Thoracic aorta (tissue), 2 donors: ENCODE measurements around the gene EFHC1. TPM values are rescaled to one million over a fixed set of nuclear protein-coding genes. Genes with fewer than 3 reads are reported as not detected.

Source experiments
- ATAC-seq: fragments of 150-250 bp; one replicate; pipeline ENCODE4 v1.8.0; 2017; ENCODE audit warnings: low read depth; ENCODE audit not compliant: insufficient number of reproducible peaks, low FRiP score
- DNase-seq: peaks from one replicate; pipeline ENCODE4 v3.0.0-alpha.2; 2020; ENCODE audit warnings: low spot score
- H3K27ac ChIP-seq, 2 donors: fragments of 200-600 bp; sonication (generic); 1 replicate in 1 of 2; 2 replicates in 1 of 2; pipeline ENCODE4 v1.5.1; 2016; ENCODE audit warnings: mild to moderate bottlenecking in 2 of 2, moderate library complexity in 2 of 2
- H3K27me3 ChIP-seq: fragments of 200-600 bp; sonication (generic); replicated peaks from 2 replicates; pipeline ENCODE4 v1.6.0; 2016; ENCODE audit warnings: mild to moderate bottlenecking; ENCODE audit not compliant: insufficient read depth
- H3K36me3 ChIP-seq: fragments of 200-600 bp; sonication (generic); one replicate; pipeline ENCODE4 v1.5.1; 2016
- H3K4me1 ChIP-seq, 2 donors: fragments of 200-600 bp; sonication (generic); 1 replicate in 1 of 2; 2 replicates in 1 of 2; pipeline versions ENCODE4 v1.5.1 to v1.6.0; 2016; ENCODE audit warnings: low read depth in 2 of 2, mild to moderate bottlenecking in 1 of 2; ENCODE audit not compliant: control insufficient read depth in 1 of 2
- H3K4me3 ChIP-seq: fragments of 200-600 bp; sonication (generic); 2 replicates; pipeline ENCODE4 v1.5.1; 2016; ENCODE audit warnings: mild to moderate bottlenecking
- H3K9me3 ChIP-seq: fragments of 200-600 bp; sonication (generic); 2 replicates; pipeline ENCODE4 v1.5.1; 2016
- CTCF ChIP-seq: fragments of 200-600 bp; sonication (generic); IDR thresholded peaks from one replicate; pipeline ENCODE4 v1.5.1; 2019; ENCODE audit warnings: antibody characterized with exemption
- total RNA-seq, 2 donors: library from RNA; depleted of rRNA; stranded (reverse); fragments of >200 nt; gene quantifications; one replicate each; pipeline versions ENCODE4 v1.1.0 to v1.2.3, GENCODE V29; 2016

Gene EFHC1
- total RNA-seq, 2 donors from 2014 or later: 13.5 to 14.9 TPM

GRCh38 chr6:52552278-52552643, 132.1 kb downstream of the EFHC1 start:
- peaks cover 58 to 96% of the 10 kb centered on the region in 2 donors for H3K4me1 ChIP-seq
- no peak for TF ChIP-seq CTCF
- ATAC-seq (no peak), DNase-seq (no peak)
- H3K36me3 ChIP-seq: no peaks in the 10 kb centered on the region
- H3K27ac ChIP-seq: peak overlapping the region; percentile 76 to 80
- H3K27me3 ChIP-seq: no peaks in the 10 kb centered on the region
- no peaks in the 10 kb centered on the region for H3K9me3 ChIP-seq
- H3K4me3 ChIP-seq: peak overlapping the region; percentile 53

- Histone ChIP-seq H3K27ac (peak overlapping the region; percentile 76 to 80), H3K9me3 (no peaks in the 10 kb centered on the region), H3K4me3 (no peak overlapping the region), H3K27me3 (no peaks in the 10 kb centered on the region), H3K4me1 (peaks cover 62 to 96% of the 10 kb centered on the region in 2 donors), H3K36me3 (no peaks in the 10 kb centered on the region)
- ATAC-seq: no peak
- no peak for DNase-seq
- TF ChIP-seq CTCF: no peak
Measured at GRCh38 chr6:52553158-52553557, 133.0 kb downstream of the EFHC1 start.

GRCh38 chr6:52553719-52554118, 133.6 kb downstream of the EFHC1 start:
- peaks cover 60 to 96% of the 10 kb centered on the region in 2 donors for H3K4me1 ChIP-seq
- H3K9me3 ChIP-seq: no peaks in the 10 kb centered on the region
- H3K4me3 ChIP-seq: no peak overlapping the region
- peak overlapping the region in 1 of 2 donors; percentile 5 for H3K27ac ChIP-seq
- ATAC-seq (no peak), DNase-seq (no peak)
- TF ChIP-seq CTCF: no peak
- no peaks in the 10 kb centered on the region for H3K27me3 ChIP-seq
- H3K36me3 ChIP-seq: no peaks in the 10 kb centered on the region

GRCh38 chr6:52554684-52555280, 134.6 kb downstream of the EFHC1 start:
- ATAC-seq (no peak), DNase-seq (no peak)
- no peaks in the 10 kb centered on the region for H3K9me3 ChIP-seq
- no peak overlapping the region for H3K4me3 ChIP-seq
- H3K27me3 ChIP-seq: no peaks in the 10 kb centered on the region
- no peaks in the 10 kb centered on the region for H3K36me3 ChIP-seq
- H3K4me1 ChIP-seq: peaks cover 58 to 94% of the 10 kb centered on the region in 2 donors
- no peak overlapping the region for H3K27ac ChIP-seq
- no peak for TF ChIP-seq CTCF

- H3K27ac ChIP-seq: peak overlapping the region; percentile 16 to 42
- ATAC-seq (no peak), DNase-seq (no peak)
- peak overlapping the region; percentile 25 for H3K4me3 ChIP-seq
- no peaks in the 10 kb centered on the region for H3K27me3 ChIP-seq
- TF ChIP-seq CTCF: no peak
- peaks cover 56 to 93% of the 10 kb centered on the region in 2 donors for H3K4me1 ChIP-seq
- H3K36me3 ChIP-seq: no peaks in the 10 kb centered on the region
- H3K9me3 ChIP-seq: no peaks in the 10 kb centered on the region
Measured at GRCh38 chr6:52555518-52556233, 135.5 kb downstream of the EFHC1 start.
